Measurements from ENCODE around the gene SHQ1.

The SHQ1 gene

GRCh38 chr3:72847751-72848702, at the start of gene SHQ1:
Gene SHQ1 (minus strand): TSS chr3:72848445. CDS start chr3:72848340, 105 bp downstream.
- FAIRE-seq: peak; percentile 89

GRCh38 chr3:72897758-72898007, 49.4 kb upstream of the SHQ1 start:
- FAIRE-seq: no peak

- FAIRE-seq: no peak
Observed at GRCh38 chr3:72896996-72897757, 48.9 kb upstream of the SHQ1 start.

GRCh38 chr3:72894976-72895552, 46.8 kb upstream of the SHQ1 start:
- no peak for FAIRE-seq

GRCh38 chr3:72892870-72893269, 44.6 kb upstream of the SHQ1 start:
- no peak for FAIRE-seq

- no peak for FAIRE-seq
Observed at GRCh38 chr3:72892081-72892775, 44.0 kb upstream of the SHQ1 start.

GRCh38 chr3:72891053-72891855, 43.0 kb upstream of the SHQ1 start:
- FAIRE-seq: no peak

- no peak for FAIRE-seq
Observed at GRCh38 chr3:72890166-72890925, 42.1 kb upstream of the SHQ1 start.

- no peak for FAIRE-seq
Observed at GRCh38 chr3:72889310-72890165, 41.3 kb upstream of the SHQ1 start.

- FAIRE-seq: no peak
Observed at GRCh38 chr3:72888546-72889309, 40.5 kb upstream of the SHQ1 start.

- no peak for FAIRE-seq
Observed at GRCh38 chr3:72887705-72888545, 39.7 kb upstream of the SHQ1 start, which contains the start of gene GXYLT2. Gene GXYLT2 (plus strand): TSS chr3:72888046. CDS start chr3:72888234, 188 bp downstream.

- FAIRE-seq: no peak
Observed at GRCh38 chr3:72887343-72887704, 39.1 kb upstream of the SHQ1 start.

- no peak for FAIRE-seq
Observed at GRCh38 chr3:72872183-72872582, 23.9 kb upstream of the SHQ1 start.

- FAIRE-seq: no peak
Observed at GRCh38 chr3:72862314-72863090, 14.3 kb upstream of the SHQ1 start.

GRCh38 chr3:72860846-72861245, 12.6 kb upstream of the SHQ1 start:
- no peak for FAIRE-seq

- no peak for FAIRE-seq
Observed at GRCh38 chr3:72860053-72860452, 11.8 kb upstream of the SHQ1 start.

GRCh38 chr3:72855001-72855400, 6.8 kb upstream of the SHQ1 start:
- no peak for FAIRE-seq

GRCh38 chr3:72848703-72849081, 447 bp upstream of the SHQ1 start:
- FAIRE-seq: no peak
